ENCODE measurements around the gene YEATS2. TPM values are rescaled to one million over a fixed set of nuclear protein-coding genes. Genes with fewer than 3 reads are reported as not detected.

YEATS2 gene
- total RNA-seq, 2 experiments from 2014 or later = 68.2 to 77.2 TPM

- TF ChIP-seq CTCF (conservative IDR thresholded peaks at IDR 0.05; ENCODE audit: low read length) = no peak
- no peak for TF ChIP-seq EZH2phosphoT487 (IDR thresholded peaks at IDR 0.05; ENCODE audit: borderline replicate concordance, low read depth, low read length)
- no peak for DNase-seq (ENCODE audit: low spot score)
- H2AFZ ChIP-seq (ENCODE audit: low read length) = no peak overlapping the region
- no peak overlapping the region for H3K4me3 ChIP-seq (ENCODE audit: low read depth, low read length, poor library complexity, severe bottlenecking)
- no peaks in the 10 kb centered on the region for H3K79me2 ChIP-seq (ENCODE audit: insufficient read depth, low read depth, low read length)
- H3K27ac ChIP-seq (ENCODE audit: low read depth, low read length, poor library complexity, severe bottlenecking) = no peak overlapping the region
- no peaks in the 10 kb centered on the region for H4K20me1 ChIP-seq (ENCODE audit: insufficient read depth, low read length)
- ChIA-PET POLR2A (interaction anchor here (0.9 kb wide), 1 partner anchor 37 kb away, joined by 3 read pairs; no protein-coding TSS in a partner anchor), CTCF (ENCODE audit: unreplicated experiment) (no interaction called here)
- H3K4me2 ChIP-seq (ENCODE audit: low read length) = no peak overlapping the region
- intact Hi-C loops (cut with micrococcal nuclease; ENCODE audit: unreplicated experiment) = no loop called here
- no TSS peak for BruUV-seq (replicated peaks)
- H3K36me3 ChIP-seq (ENCODE audit: insufficient read depth, low read length) = no peaks in the 10 kb centered on the region
- H3K4me1 ChIP-seq (ENCODE audit: insufficient read depth, low read length, poor library complexity, severe bottlenecking) = no peaks in the 10 kb centered on the region
- no peaks in the 10 kb centered on the region for H3K9me3 ChIP-seq (ENCODE audit: low read length)
- no peaks in the 10 kb centered on the region for H3K9me2 ChIP-seq (ENCODE audit: insufficient read depth, low read length)
Observed at GRCh38 chr3:183690402-183690995, 7.1 kb upstream of the YEATS2 start.

- H2AFZ ChIP-seq (ENCODE audit: low read length) = no peak overlapping the region
- H4K20me1 ChIP-seq (ENCODE audit: insufficient read depth, low read length) = no peaks in the 10 kb centered on the region
- POLR2A ChIA-PET = interaction anchor here (1.3 kb wide), 1 partner anchor 22 kb away, joined by 4 read pairs; no protein-coding TSS in a partner anchor
- H3K27ac ChIP-seq (ENCODE audit: low read depth, low read length, poor library complexity, severe bottlenecking) = no peak overlapping the region
- H3K36me3 ChIP-seq (ENCODE audit: insufficient read depth, low read length) = no peaks in the 10 kb centered on the region
- H3K4me1 ChIP-seq (ENCODE audit: insufficient read depth, low read length, poor library complexity, severe bottlenecking) = peaks cover 5% of the 10 kb centered on the region
- H3K79me2 ChIP-seq (ENCODE audit: insufficient read depth, low read depth, low read length) = peaks cover 6% of the 10 kb centered on the region; the same call in 1 of the 2 replicates
- CTCF ChIA-PET (ENCODE audit: unreplicated experiment) = no interaction called here
- intact Hi-C loops (cut with micrococcal nuclease; ENCODE audit: unreplicated experiment) = no loop called here
- DNase-seq (ENCODE audit: low spot score) = no peak
- no peak overlapping the region for H3K4me2 ChIP-seq (ENCODE audit: low read length)
- no peaks in the 10 kb centered on the region for H3K9me2 ChIP-seq (ENCODE audit: insufficient read depth, low read length)
- H3K9me3 ChIP-seq (ENCODE audit: low read length) = no peaks in the 10 kb centered on the region
- H3K4me3 ChIP-seq (ENCODE audit: low read depth, low read length, poor library complexity, severe bottlenecking) = no peak overlapping the region
- no TSS peak for BruUV-seq (replicated peaks)
- TF ChIP-seq CTCF (conservative IDR thresholded peaks at IDR 0.05; ENCODE audit: low read length) (no peak), EZH2phosphoT487 (IDR thresholded peaks at IDR 0.05; ENCODE audit: borderline replicate concordance, low read depth, low read length) (no peak)
Observed at GRCh38 chr3:183692436-183692835, 5.2 kb upstream of the YEATS2 start.

GRCh38 chr3:183695569-183696364, 1.8 kb upstream of the YEATS2 start:
- ChIA-PET POLR2A (interaction anchor here (0.6 to 1.4 kb wide), 5 partner anchors 55 to 286 kb away, joined by 3 to 5 read pairs (median 4); no protein-coding TSS in a partner anchor), CTCF (ENCODE audit: unreplicated experiment) (no interaction called here)
- H3K9me3 ChIP-seq (ENCODE audit: low read length) = no peaks in the 10 kb centered on the region
- H4K20me1 ChIP-seq (ENCODE audit: insufficient read depth, low read length) = peaks cover 8% of the 10 kb centered on the region; the same call in 1 of the 2 replicates
- H3K4me1 ChIP-seq (ENCODE audit: insufficient read depth, low read length, poor library complexity, severe bottlenecking) = peaks cover 7% of the 10 kb centered on the region
- no peaks in the 10 kb centered on the region for H3K36me3 ChIP-seq (ENCODE audit: insufficient read depth, low read length)
- no peak overlapping the region for H2AFZ ChIP-seq (ENCODE audit: low read length)
- no peaks in the 10 kb centered on the region for H3K9me2 ChIP-seq (ENCODE audit: insufficient read depth, low read length)
- TF ChIP-seq EZH2phosphoT487 (IDR thresholded peaks at IDR 0.05; ENCODE audit: borderline replicate concordance, low read depth, low read length) = no peak
- TF ChIP-seq CTCF (conservative IDR thresholded peaks at IDR 0.05; ENCODE audit: low read length) = no peak
- H3K4me2 ChIP-seq (ENCODE audit: low read length) = no peak overlapping the region
- H3K4me3 ChIP-seq (ENCODE audit: low read depth, low read length, poor library complexity, severe bottlenecking) = no peak overlapping the region
- no TSS peak for BruUV-seq (replicated peaks)
- no peak overlapping the region for H3K27ac ChIP-seq (ENCODE audit: low read depth, low read length, poor library complexity, severe bottlenecking)
- H3K79me2 ChIP-seq (ENCODE audit: insufficient read depth, low read depth, low read length) = peaks cover 35% of the 10 kb centered on the region
- no peak for DNase-seq (ENCODE audit: low spot score)
- intact Hi-C loops (cut with micrococcal nuclease; ENCODE audit: unreplicated experiment) = no loop called here

Data from OCI-LY7 (cell line).